GM12878 (cell line): ENCODE measurements around the gene DAD1. TPM values are rescaled to one million over a fixed set of nuclear protein-coding genes. Genes with fewer than 3 reads are reported as not detected.

Experiments
- ATF7 ChIP-seq: fragments of 450-650 bp; IDR thresholded peaks from 2 replicates; pipeline ENCODE4 v1.6.1; 2016; ENCODE audit warnings: low read depth, mild to moderate bottlenecking
- BCL3 ChIP-seq: IDR thresholded peaks from 2 replicates; pipeline ENCODE4 v1.6.1; 2011; ENCODE audit warnings: borderline replicate concordance, low read depth, mild to moderate bottlenecking, moderate library complexity, low read length; ENCODE audit not compliant: insufficient read depth, poor library complexity, severe bottlenecking
- BHLHE40 ChIP-seq, 2 experiments: fragments of 450-650 bp in 1 of 2; IDR thresholded peaks; 2 replicates each; pipeline ENCODE4 v1.6.1; 2011 to 2017; ENCODE audit warnings: low read depth in 2 of 2, borderline replicate concordance in 1 of 2, improper control_type of control experiment in 1 of 2, low read length in 1 of 2, mild to moderate bottlenecking in 1 of 2
- BMI1 ChIP-seq: fragments of 450-650 bp; IDR thresholded peaks from 2 replicates; pipeline ENCODE4 v1.6.1; 2016; ENCODE audit warnings: mild to moderate bottlenecking, moderate library complexity, borderline replicate concordance
- CEBPB ChIP-seq, 2 experiments: fragments of 150-350 bp in 1 of 2; IDR thresholded peaks; 2 replicates each; pipeline ENCODE4 v1.6.1; 2012 to 2014; ENCODE audit warnings: low read depth in 2 of 2, low read length in 2 of 2, borderline replicate concordance in 1 of 2, inconsistent platforms in 1 of 2
- CTCF ChIP-seq, 3 experiments: IDR thresholded peaks in 2 of 3; conservative IDR thresholded peaks in 1 of 3; 2 replicates each; pipeline ENCODE4 v1.5.1; 2011; ENCODE audit warnings: low read depth in 3 of 3, low read length in 3 of 3, mild to moderate bottlenecking in 3 of 3, control low read depth in 2 of 3, moderate library complexity in 2 of 3, inconsistent platforms in 1 of 3, mixed read lengths in 1 of 3; ENCODE audit not compliant: control insufficient read depth in 2 of 3, insufficient read depth in 1 of 3; ENCODE audit errors: extremely low read depth in 1 of 3
- DPF2 ChIP-seq: fragments of 450-650 bp; IDR thresholded peaks from 2 replicates; pipeline ENCODE4 v1.6.1; 2017; ENCODE audit warnings: mild to moderate bottlenecking
- ESRRA ChIP-seq: IDR thresholded peaks from 2 replicates; pipeline ENCODE4 v1.6.1; 2012; ENCODE audit warnings: mild to moderate bottlenecking, low read length, improper control_type of control experiment
- EZH2 ChIP-seq: IDR thresholded peaks from 2 replicates; pipeline ENCODE4 v1.6.1; 2012; ENCODE audit warnings: low read depth, mild to moderate bottlenecking, control low read depth, inconsistent platforms, low read length, borderline replicate concordance; ENCODE audit not compliant: control insufficient read depth
- JUND ChIP-seq: IDR thresholded peaks from 2 replicates; pipeline ENCODE4 v1.6.1; 2012; ENCODE audit warnings: low read depth, mild to moderate bottlenecking, low read length, improper control_type of control experiment, moderate library complexity
- MEF2B ChIP-seq: fragments of 450-650 bp; IDR thresholded peaks from 2 replicates; pipeline ENCODE4 v1.6.1; 2018; ENCODE audit warnings: mild to moderate bottlenecking, moderate library complexity; ENCODE audit not compliant: partially characterized antibody, poor library complexity, severe bottlenecking
- MXI1 ChIP-seq: fragments of 150-350 bp; IDR thresholded peaks from 2 replicates; pipeline ENCODE4 v1.6.1; 2011; ENCODE audit warnings: low read depth, mild to moderate bottlenecking, inconsistent platforms, low read length, improper control_type of control experiment
- NBN ChIP-seq: fragments of 450-650 bp; IDR thresholded peaks from 2 replicates; pipeline ENCODE4 v1.6.1; 2016
- NKRF ChIP-seq: fragments of 450-650 bp; conservative IDR thresholded peaks from 2 replicates; pipeline ENCODE4 v1.6.1; 2017; ENCODE audit warnings: mild to moderate bottlenecking, moderate library complexity
- PBX3 ChIP-seq: IDR thresholded peaks from 2 replicates; pipeline ENCODE4 v1.6.1; 2011; ENCODE audit warnings: mild to moderate bottlenecking, low read depth, low read length, moderate library complexity; ENCODE audit not compliant: insufficient replicate concordance
- RAD21 ChIP-seq: IDR thresholded peaks from 2 replicates; pipeline ENCODE4 v1.6.1; 2011; ENCODE audit warnings: mild to moderate bottlenecking, low read depth, low read length, moderate library complexity; ENCODE audit not compliant: insufficient read depth
- RB1 ChIP-seq: fragments of 450-650 bp; formaldehyde crosslinking; IDR thresholded peaks from 2 replicates; pipeline ENCODE4 v1.6.1; 2017; ENCODE audit warnings: mild to moderate bottlenecking, borderline replicate concordance
- SP1 ChIP-seq: IDR thresholded peaks from one replicate; pipeline ENCODE4 v1.6.1; 2011; ENCODE audit warnings: low read depth, low read length
- STAT3 ChIP-seq: IDR thresholded peaks from 2 replicates; pipeline ENCODE4 v1.6.1; 2011; ENCODE audit warnings: low read depth, low read length, improper control_type of control experiment
- polyA plus RNA-seq, 11 experiments: library from polyadenylated mRNA; depleted of rRNA in 4 of 11; unstranded in 6 of 11; stranded (reverse) in 5 of 11; fragments of >200 nt; fragmentation: Nextera tagmentation in 4 of 11; fragmentation: Illumina TruSeq in 1 of 11; extraction: Ambion mirVana in 4 of 11; extraction: Trizol in 1 of 11; gene quantifications; 1 replicate in 1 of 11; 2 replicates in 10 of 11; pipeline versions ENCODE4 v1.2.1 to v1.2.3, GENCODE V29; 2011 to 2016; ENCODE audit warnings: inconsistent platforms in 2 of 11, missing spikeins in 2 of 11, low read depth in 1 of 11
- total RNA-seq, 4 experiments: library from RNA; depleted of rRNA in 3 of 4; stranded (reverse); fragments of >200 nt in 3 of 4; fragmentation: Illumina TruSeq in 1 of 4; extraction: Trizol in 1 of 4; gene quantifications; 2 replicates each; pipeline versions ENCODE4 v1.2.1 to v1.2.3, GENCODE V29; 2013 to 2021

The DAD1 gene
- total and polyA plus RNA-seq, 10 of the 15 experiments (the other 5 are each of a cell fraction or from before 2014, with no cell fraction given), result 161 to 920 (median 319) TPM

GRCh38 chr14:22570132-22570949 is 18.7 kb downstream of the DAD1 start (continued):
- TF ChIP-seq BHLHE40 (IDR thresholded peaks at IDR 0.05; ENCODE audit: borderline replicate concordance in 1 of 2, low read depth in 2 of 2, low read length in 1 of 2), result peak; percentile 57 to 75; a peak in 2 of 4 replicates
- peak; percentile 99 for TF ChIP-seq NBN
- peak; percentile 77 for TF ChIP-seq ATF7
- TF ChIP-seq RB1, result no peak; the same call in 1 of the 2 replicates
- TF ChIP-seq RAD21, result peak; percentile 99
- TF ChIP-seq MXI1, result peak; percentile 71
- TF ChIP-seq CTCF (IDR thresholded peaks at IDR 0.05 in 2 of 3, conservative IDR thresholded peaks at IDR 0.05 in 1 of 3; ENCODE audit: control insufficient read depth in 2 of 3, extremely low read depth in 1 of 3, insufficient read depth in 1 of 3, low read depth in 3 of 3, low read length in 3 of 3), result peak; percentile 98 to 100 (median 100); a peak in 5 of 6 replicates
- peak; percentile 77 for TF ChIP-seq MEF2B
- TF ChIP-seq SP1, result peak; percentile 53
- TF ChIP-seq DPF2, result peak; percentile 35; the same call in 1 of the 2 replicates
- no peak for TF ChIP-seq CEBPB (IDR thresholded peaks at IDR 0.05; ENCODE audit: borderline replicate concordance in 1 of 2, low read depth in 2 of 2, low read length in 2 of 2)
- TF ChIP-seq BMI1, result no peak
- peak; percentile 87; the same call in 1 of the 2 replicates for TF ChIP-seq STAT3
- 0 out of 2 replicates have a peak, but pooled peaks have one; percentile 5 for TF ChIP-seq ESRRA
- TF ChIP-seq BCL3, result peak; percentile 41
- TF ChIP-seq NKRF, result no peak
- no peak for TF ChIP-seq EZH2
- no peak for TF ChIP-seq JUND
- TF ChIP-seq PBX3, result no peak
